ENCODE data around the gene TAOK1. TPM values are rescaled to one million over a fixed set of nuclear protein-coding genes. Genes with fewer than 3 reads are reported as not detected.

The TAOK1 gene
- total RNA-seq, 4 donors from 2014 or later: 27.5 to 92.4 (median 43.6) TPM

DNA sequence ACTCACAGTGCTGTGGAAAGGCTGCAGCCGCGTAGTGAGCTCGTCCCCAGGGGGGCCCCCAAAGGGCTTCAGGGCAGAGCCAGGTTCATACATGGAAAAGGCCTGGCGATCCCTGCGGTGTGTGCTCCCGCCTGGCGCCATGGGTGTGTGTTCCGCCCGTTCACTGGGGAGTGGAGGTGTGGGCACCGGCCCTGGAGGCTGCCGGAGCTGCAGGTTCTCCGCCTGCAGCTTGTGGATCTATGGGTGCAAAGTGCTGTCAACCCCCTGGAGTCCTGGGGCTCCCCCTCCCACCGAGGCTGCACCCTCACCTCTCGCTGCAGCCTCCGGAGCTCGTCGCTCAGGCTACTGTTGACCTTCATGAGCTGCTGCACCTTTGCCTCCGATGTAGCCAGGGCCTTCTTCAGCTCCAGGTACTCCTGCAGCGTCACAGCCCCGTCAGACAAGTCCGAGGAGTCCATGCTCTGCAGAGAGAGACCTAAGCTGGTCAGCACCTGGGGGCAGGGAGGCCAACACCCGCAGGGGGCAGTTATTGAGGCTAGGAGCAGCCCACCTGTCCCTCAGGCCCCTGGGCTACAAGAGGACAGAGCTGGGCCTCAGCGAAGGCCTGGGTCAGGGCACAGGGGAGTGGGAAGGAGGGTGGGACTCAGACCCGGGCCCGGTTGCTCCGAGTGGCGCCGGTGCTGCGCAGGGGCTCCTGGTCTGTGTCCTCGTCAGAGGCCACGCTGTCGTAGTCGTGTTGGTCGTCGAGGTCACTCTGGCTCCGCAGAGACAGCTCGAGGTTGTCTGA lies 186.2 kb downstream of the TAOK1 start:
- Histone ChIP-seq H3K9me3 (no peaks in the 10 kb centered on the region), H3K27ac (no peak overlapping the region), H3K36me3 (peaks cover 0 to 12% (median 4%) of the 10 kb centered on the region in 4 donors), H3K27me3 (no peaks in the 10 kb centered on the region), H3K4me1 (peaks cover 6 to 31% (median 22%) of the 10 kb centered on the region in 4 donors), H3K4me3 (no peak overlapping the region)
- in situ Hi-C loops (cut with MboI; ENCODE audit: low pct_ligation_motif_present in 1 of 4, low pct_unique_long_range_greater_than_20kb in 1 of 4, low sequenced_read_pairs in 3 of 4): no loop called here
- intact Hi-C loops (cut with DNase I; ENCODE audit: low total_unique reads): no loop called here
- 94% methylated on average over 37 of the region's 37 CpGs; no CpG with 5 or more reads in 1 of the 2 donors for WGBS, 2 donors (ENCODE audit: low coverage in 1 of 2)
- TF ChIP-seq, protein P1, sequence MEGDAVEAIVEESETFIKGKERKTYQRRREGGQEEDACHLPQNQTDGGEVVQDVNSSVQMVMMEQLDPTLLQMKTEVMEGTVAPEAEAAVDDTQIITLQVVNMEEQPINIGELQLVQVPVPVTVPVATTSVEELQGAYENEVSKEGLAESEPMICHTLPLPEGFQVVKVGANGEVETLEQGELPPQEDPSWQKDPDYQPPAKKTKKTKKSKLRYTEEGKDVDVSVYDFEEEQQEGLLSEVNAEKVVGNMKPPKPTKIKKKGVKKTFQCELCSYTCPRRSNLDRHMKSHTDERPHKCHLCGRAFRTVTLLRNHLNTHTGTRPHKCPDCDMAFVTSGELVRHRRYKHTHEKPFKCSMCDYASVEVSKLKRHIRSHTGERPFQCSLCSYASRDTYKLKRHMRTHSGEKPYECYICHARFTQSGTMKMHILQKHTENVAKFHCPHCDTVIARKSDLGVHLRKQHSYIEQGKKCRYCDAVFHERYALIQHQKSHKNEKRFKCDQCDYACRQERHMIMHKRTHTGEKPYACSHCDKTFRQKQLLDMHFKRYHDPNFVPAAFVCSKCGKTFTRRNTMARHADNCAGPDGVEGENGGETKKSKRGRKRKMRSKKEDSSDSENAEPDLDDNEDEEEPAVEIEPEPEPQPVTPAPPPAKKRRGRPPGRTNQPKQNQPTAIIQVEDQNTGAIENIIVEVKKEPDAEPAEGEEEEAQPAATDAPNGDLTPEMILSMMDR (IDR thresholded peaks at IDR 0.05): no peak
- no peak for TF ChIP-seq POLR2A (IDR thresholded peaks at IDR 0.05)
- TF ChIP-seq EP300 (IDR thresholded peaks at IDR 0.05; ENCODE audit: low read depth): no peak
- TF ChIP-seq POLR2AphosphoS5 (IDR thresholded peaks at IDR 0.05): no peak
- DNase-seq: no peak

DNA sequence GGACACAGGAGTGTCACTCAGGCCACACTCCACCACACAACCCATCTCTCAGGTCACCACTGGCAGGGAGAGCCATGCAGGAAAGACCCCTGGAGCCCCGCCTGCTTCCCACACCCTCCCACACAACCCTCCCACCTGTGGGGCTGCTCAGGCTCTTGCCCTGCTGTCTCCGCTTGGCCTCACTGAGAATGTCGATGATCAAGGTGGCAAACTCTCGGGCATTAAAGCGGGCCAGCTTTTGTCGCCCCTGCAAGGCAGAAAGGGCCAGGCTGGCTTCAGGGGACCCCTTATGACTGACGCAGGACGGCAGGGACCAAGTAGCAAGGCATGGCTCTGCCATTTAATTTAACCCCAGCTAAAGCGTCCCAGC lies 186.8 kb downstream of the TAOK1 start:
- H3K36me3 ChIP-seq: peaks cover 0 to 12% (median 4%) of the 10 kb centered on the region in 4 donors
- intact Hi-C loops (cut with DNase I; ENCODE audit: low total_unique reads): no loop called here

DNA sequence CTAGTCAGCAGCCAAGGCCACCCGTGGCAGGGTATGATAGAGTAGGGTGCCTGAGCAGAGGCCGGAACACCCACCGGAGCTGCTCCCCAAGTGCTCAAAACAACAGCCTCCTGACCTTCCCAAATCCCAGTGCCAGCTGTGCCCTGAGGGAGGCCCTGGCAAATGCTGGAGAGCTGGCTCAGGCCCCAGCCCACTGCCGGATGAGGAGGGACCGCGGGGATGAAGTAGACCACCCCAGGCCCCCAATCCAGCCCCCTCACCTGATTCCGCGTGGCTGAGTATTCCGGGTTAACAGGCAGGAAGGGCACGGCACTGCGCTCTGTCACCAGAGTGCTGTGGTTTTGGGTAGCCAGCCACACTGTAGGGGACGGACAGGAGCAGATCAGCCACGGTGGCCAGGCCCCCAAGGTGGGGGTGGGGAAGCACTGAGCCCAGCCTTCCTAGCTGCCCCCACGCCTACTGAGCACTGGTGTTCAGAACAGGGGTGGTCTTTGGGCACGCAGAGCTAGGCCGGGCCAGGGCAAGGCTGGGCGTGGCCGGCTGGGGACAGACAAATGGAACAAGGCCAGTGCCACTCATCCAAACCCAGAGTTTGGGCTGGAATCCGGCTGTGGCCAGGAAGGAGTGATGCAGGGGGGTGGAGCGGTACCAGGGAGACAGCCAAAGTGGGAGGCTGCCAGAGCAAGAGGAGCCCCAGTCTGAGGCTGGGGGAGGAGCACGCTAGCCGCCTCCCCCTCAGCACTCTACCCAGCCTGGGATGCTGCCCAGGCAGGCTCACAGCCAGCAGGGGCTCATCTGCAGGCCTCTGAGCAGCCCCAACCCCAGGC lies 187.4 kb downstream of the TAOK1 start:
- Histone ChIP-seq H3K27me3 (no peaks in the 10 kb centered on the region), H3K9me3 (no peaks in the 10 kb centered on the region), H3K27ac (peak overlapping the region in 1 of 4 donors; percentile 12), H3K4me1 (peaks cover 6 to 22% (median 19%) of the 10 kb centered on the region in 4 donors), H3K36me3 (peaks cover 0 to 12% (median 4%) of the 10 kb centered on the region in 4 donors), H3K4me3 (no peak overlapping the region)
- in situ Hi-C loops (cut with MboI; ENCODE audit: low pct_ligation_motif_present in 1 of 4, low pct_unique_long_range_greater_than_20kb in 1 of 4, low sequenced_read_pairs in 3 of 4) (no loop called here), intact Hi-C loops (cut with DNase I; ENCODE audit: low total_unique reads) (no loop called here)
- no peak for DNase-seq
- WGBS, 2 donors (ENCODE audit: low coverage in 1 of 2): 75% methylated on average over 14 of the region's 22 CpGs; no CpG with 5 or more reads in 1 of the 2 donors
- TF ChIP-seq POLR2AphosphoS5 (IDR thresholded peaks at IDR 0.05) (no peak), POLR2A (IDR thresholded peaks at IDR 0.05) (no peak), EP300 (IDR thresholded peaks at IDR 0.05; ENCODE audit: low read depth) (no peak)
- TF ChIP-seq, protein P1 (IDR thresholded peaks at IDR 0.05): no peak

More for the DNA sequence above, 186.8 kb downstream of the TAOK1 start:
- in situ Hi-C loops (cut with MboI; ENCODE audit: low pct_ligation_motif_present in 1 of 4, low pct_unique_long_range_greater_than_20kb in 1 of 4, low sequenced_read_pairs in 3 of 4): no loop called here
- WGBS, 2 donors (ENCODE audit: low coverage in 1 of 2): 95% methylated on average over 9 of the region's 9 CpGs; no CpG with 5 or more reads in 1 of the 2 donors
- Histone ChIP-seq H3K4me3 (no peak overlapping the region), H3K4me1 (peaks cover 6 to 28% (median 22%) of the 10 kb centered on the region in 4 donors), H3K27ac (peak overlapping the region in 1 of 4 donors; percentile 12), H3K27me3 (no peaks in the 10 kb centered on the region), H3K9me3 (no peaks in the 10 kb centered on the region)
- TF ChIP-seq EP300 (IDR thresholded peaks at IDR 0.05; ENCODE audit: low read depth) (no peak), POLR2AphosphoS5 (IDR thresholded peaks at IDR 0.05) (no peak), POLR2A (IDR thresholded peaks at IDR 0.05) (no peak)
- TF ChIP-seq, protein P1 (IDR thresholded peaks at IDR 0.05): no peak
- no peak for DNase-seq
